ENCODE results near the gene ADAMTS19.

Gene ADAMTS19

GRCh38 chr5:129465776-129466344, 5.8 kb downstream of the ADAMTS19 start:
- in situ Hi-C loops (cut with MboI; ENCODE audit: low sequenced_read_pairs): no loop called here

GRCh38 chr5:129474544-129474943, 14.4 kb downstream of the ADAMTS19 start:
- in situ Hi-C loops (cut with MboI; ENCODE audit: low sequenced_read_pairs): no loop called here

GRCh38 chr5:129476751-129477150, 16.7 kb downstream of the ADAMTS19 start:
- in situ Hi-C loops (cut with MboI; ENCODE audit: low sequenced_read_pairs): no loop called here

GRCh38 chr5:129477532-129477931, 17.4 kb downstream of the ADAMTS19 start:
- in situ Hi-C loops (cut with MboI; ENCODE audit: low sequenced_read_pairs): no loop called here

- in situ Hi-C loops (cut with MboI; ENCODE audit: low sequenced_read_pairs): no loop called here
These were observed 21.1 kb downstream of the ADAMTS19 start for GRCh38 chr5:129481161-129481560.

GRCh38 chr5:129496421-129496820, 36.3 kb downstream of the ADAMTS19 start:
- in situ Hi-C loops (cut with MboI; ENCODE audit: low sequenced_read_pairs): no loop called here

- in situ Hi-C loops (cut with MboI; ENCODE audit: low sequenced_read_pairs): no loop called here
These were observed 36.9 kb downstream of the ADAMTS19 start for GRCh38 chr5:129496864-129497595.

GRCh38 chr5:129499208-129499852, 39.2 kb downstream of the ADAMTS19 start:
- in situ Hi-C loops (cut with MboI; ENCODE audit: low sequenced_read_pairs): no loop called here

- in situ Hi-C loops (cut with MboI; ENCODE audit: low sequenced_read_pairs): no loop called here
These were observed 40.0 kb downstream of the ADAMTS19 start for GRCh38 chr5:129500101-129500500.

- in situ Hi-C loops (cut with MboI; ENCODE audit: low sequenced_read_pairs): no loop called here
These were observed 46.0 kb downstream of the ADAMTS19 start for GRCh38 chr5:129506086-129506485.

- in situ Hi-C loops (cut with MboI; ENCODE audit: low sequenced_read_pairs): no loop called here
These were observed 46.9 kb downstream of the ADAMTS19 start for GRCh38 chr5:129506950-129507349.

- in situ Hi-C loops (cut with MboI; ENCODE audit: low sequenced_read_pairs): no loop called here
These were observed 47.4 kb downstream of the ADAMTS19 start for GRCh38 chr5:129507527-129507926.

- in situ Hi-C loops (cut with MboI; ENCODE audit: low sequenced_read_pairs): no loop called here
These were observed 48.5 kb downstream of the ADAMTS19 start for GRCh38 chr5:129508606-129509005.

- in situ Hi-C loops (cut with MboI; ENCODE audit: low sequenced_read_pairs): no loop called here
These were observed 49.4 kb downstream of the ADAMTS19 start for GRCh38 chr5:129509363-129509975.

GRCh38 chr5:129511291-129511690, 51.2 kb downstream of the ADAMTS19 start:
- in situ Hi-C loops (cut with MboI; ENCODE audit: low sequenced_read_pairs): no loop called here

GRCh38 chr5:129541051-129541450, 81.0 kb downstream of the ADAMTS19 start:
- in situ Hi-C loops (cut with MboI; ENCODE audit: low sequenced_read_pairs): no loop called here

- in situ Hi-C loops (cut with MboI; ENCODE audit: low sequenced_read_pairs): no loop called here
These were observed 81.7 kb downstream of the ADAMTS19 start for GRCh38 chr5:129541648-129542251.

- in situ Hi-C loops (cut with MboI; ENCODE audit: low sequenced_read_pairs): no loop called here
These were observed 87.0 kb downstream of the ADAMTS19 start for GRCh38 chr5:129547137-129547536.

- in situ Hi-C loops (cut with MboI; ENCODE audit: low sequenced_read_pairs): no loop called here
These were observed 94.2 kb downstream of the ADAMTS19 start for GRCh38 chr5:129554134-129554904.

GRCh38 chr5:129563585-129563984, 103.5 kb downstream of the ADAMTS19 start:
- in situ Hi-C loops (cut with MboI; ENCODE audit: low sequenced_read_pairs): no loop called here

GRCh38 chr5:129569295-129569694, 109.2 kb downstream of the ADAMTS19 start:
- in situ Hi-C loops (cut with MboI; ENCODE audit: low sequenced_read_pairs): no loop called here
